ENCODE data around the gene IPP.
"Not testable (repeated sequence)": the region's sequence is repeated elsewhere in the genome, so short reads cannot be mapped to it uniquely, and the experiment has no call there.

Gene IPP

GRCh38 chr1:45716700-45717099 lies 33.8 kb downstream of the IPP start:
- Histone ChIP-seq H3K4me1 (ENCODE audit: insufficient read depth, low read length, poor library complexity, severe bottlenecking) (no peaks in the 10 kb centered on the region), H3K9me3 (ENCODE audit: insufficient read depth, low read depth, low read length) (no peaks in the 10 kb centered on the region), H3F3A (ENCODE audit: low read depth) (no peaks in the 10 kb centered on the region), H4K20me1 (ENCODE audit: insufficient read depth, low read length, poor library complexity, severe bottlenecking) (no peaks in the 10 kb centered on the region), H3K27me3 (ENCODE audit: insufficient read depth, low read length, poor library complexity, severe bottlenecking) (no peaks in the 10 kb centered on the region), H3K4me3 (ENCODE audit: low read length, poor library complexity, severe bottlenecking) (no peak overlapping the region), H2AFZ (ENCODE audit: low read length) (no peak overlapping the region), H3K4me2 (ENCODE audit: low read depth, low read length, poor library complexity, severe bottlenecking) (no peak overlapping the region), H3K9ac (ENCODE audit: low read depth, low read length, poor library complexity, severe bottlenecking) (no peak overlapping the region), H3K36me3 (ENCODE audit: insufficient read depth, low read length) (no peaks in the 10 kb centered on the region), H3K9me2 (replicated peaks; ENCODE audit: low read depth, low read length) (no peaks in the 10 kb centered on the region), H3K79me2 (ENCODE audit: insufficient read depth, low read length) (no peaks in the 10 kb centered on the region)
- no peak for TF ChIP-seq CTCF (conservative IDR thresholded peaks at IDR 0.05; ENCODE audit: low read length)
- TF ChIP-seq EZH2phosphoT487 (IDR thresholded peaks at IDR 0.05; ENCODE audit: borderline replicate concordance): no peak

- Histone ChIP-seq H3K27me3 (ENCODE audit: insufficient read depth, low read length, poor library complexity, severe bottlenecking) (no peaks in the 10 kb centered on the region), H2AFZ (ENCODE audit: low read length) (no peak overlapping the region), H3F3A (ENCODE audit: low read depth) (no peaks in the 10 kb centered on the region)
These were observed 36.7 kb downstream of the IPP start for GRCh38 chr1:45713711-45714110.

GRCh38 chr1:45704637-45705036 lies 45.8 kb downstream of the IPP start:
- Histone ChIP-seq H3K36me3 (ENCODE audit: insufficient read depth, low read length) (no peaks in the 10 kb centered on the region), H3F3A (ENCODE audit: low read depth) (no peaks in the 10 kb centered on the region), H4K20me1 (ENCODE audit: insufficient read depth, low read length, poor library complexity, severe bottlenecking) (no peaks in the 10 kb centered on the region), H3K9me2 (replicated peaks; ENCODE audit: low read depth, low read length) (no peaks in the 10 kb centered on the region), H3K9me3 (ENCODE audit: insufficient read depth, low read depth, low read length) (no peaks in the 10 kb centered on the region), H3K79me2 (ENCODE audit: insufficient read depth, low read length) (no peaks in the 10 kb centered on the region), H3K4me1 (ENCODE audit: insufficient read depth, low read length, poor library complexity, severe bottlenecking) (no peaks in the 10 kb centered on the region), H3K27me3 (ENCODE audit: insufficient read depth, low read length, poor library complexity, severe bottlenecking) (no peaks in the 10 kb centered on the region), H3K4me3 (ENCODE audit: low read length, poor library complexity, severe bottlenecking) (no peak overlapping the region), H3K4me2 (ENCODE audit: low read depth, low read length, poor library complexity, severe bottlenecking) (no peak overlapping the region), H3K9ac (ENCODE audit: low read depth, low read length, poor library complexity, severe bottlenecking) (no peak overlapping the region), H2AFZ (ENCODE audit: low read length) (no peak overlapping the region)
- TF ChIP-seq EZH2phosphoT487 (IDR thresholded peaks at IDR 0.05; ENCODE audit: borderline replicate concordance) (no peak), CTCF (conservative IDR thresholded peaks at IDR 0.05; ENCODE audit: low read length) (no peak)

More at GRCh38 chr1:45713711-45714110, 36.7 kb downstream of the IPP start:
- Histone ChIP-seq H3K9me3 (ENCODE audit: insufficient read depth, low read depth, low read length) (no peaks in the 10 kb centered on the region), H3K36me3 (ENCODE audit: insufficient read depth, low read length) (no peaks in the 10 kb centered on the region), H3K4me3 (ENCODE audit: low read length, poor library complexity, severe bottlenecking) (no peak overlapping the region), H3K4me2 (ENCODE audit: low read depth, low read length, poor library complexity, severe bottlenecking) (no peak overlapping the region), H3K9ac (ENCODE audit: low read depth, low read length, poor library complexity, severe bottlenecking) (no peak overlapping the region), H3K79me2 (ENCODE audit: insufficient read depth, low read length) (no peaks in the 10 kb centered on the region), H4K20me1 (ENCODE audit: insufficient read depth, low read length, poor library complexity, severe bottlenecking) (no peaks in the 10 kb centered on the region), H3K9me2 (replicated peaks; ENCODE audit: low read depth, low read length) (no peaks in the 10 kb centered on the region), H3K4me1 (ENCODE audit: insufficient read depth, low read length, poor library complexity, severe bottlenecking) (no peaks in the 10 kb centered on the region)
- TF ChIP-seq EZH2phosphoT487 (IDR thresholded peaks at IDR 0.05; ENCODE audit: borderline replicate concordance): no peak

- no peaks in the 10 kb centered on the region; the same call in 1 of the 2 replicates for H3F3A ChIP-seq (ENCODE audit: low read depth)
These were observed 55.6 kb downstream of the IPP start for GRCh38 chr1:45694823-45695222.

GRCh38 chr1:45693811-45694210 lies 56.6 kb downstream of the IPP start:
- H3K4me2 ChIP-seq (ENCODE audit: low read depth, low read length, poor library complexity, severe bottlenecking); H3F3A ChIP-seq (ENCODE audit: low read depth); H3K9me2 ChIP-seq (replicated peaks; ENCODE audit: low read depth, low read length); H3K4me1 ChIP-seq (ENCODE audit: insufficient read depth, low read length, poor library complexity, severe bottlenecking); H3K4me3 ChIP-seq (ENCODE audit: low read length, poor library complexity, severe bottlenecking); H3K9ac ChIP-seq (ENCODE audit: low read depth, low read length, poor library complexity, severe bottlenecking); H2AFZ ChIP-seq (ENCODE audit: low read length); H3K9me3 ChIP-seq (ENCODE audit: insufficient read depth, low read depth, low read length); H3K27me3 ChIP-seq (ENCODE audit: insufficient read depth, low read length, poor library complexity, severe bottlenecking); H4K20me1 ChIP-seq (ENCODE audit: insufficient read depth, low read length, poor library complexity, severe bottlenecking): not testable (repeated sequence)
- H3K36me3 ChIP-seq (ENCODE audit: insufficient read depth, low read length): peaks cover 24% of the 10 kb centered on the region; the same call in 1 of the 2 replicates
- H3K79me2 ChIP-seq (ENCODE audit: insufficient read depth, low read length): peaks cover 27% of the 10 kb centered on the region

More at GRCh38 chr1:45694823-45695222, 55.6 kb downstream of the IPP start:
- no peak overlapping the region for H3K4me2 ChIP-seq (ENCODE audit: low read depth, low read length, poor library complexity, severe bottlenecking)
- H3K4me3 ChIP-seq (ENCODE audit: low read length, poor library complexity, severe bottlenecking): no peak overlapping the region
- TF ChIP-seq EZH2phosphoT487 (IDR thresholded peaks at IDR 0.05; ENCODE audit: borderline replicate concordance) (no peak), CTCF (conservative IDR thresholded peaks at IDR 0.05; ENCODE audit: low read length) (no peak)
- no peaks in the 10 kb centered on the region for H4K20me1 ChIP-seq (ENCODE audit: insufficient read depth, low read length, poor library complexity, severe bottlenecking)
- H3K27me3 ChIP-seq (ENCODE audit: insufficient read depth, low read length, poor library complexity, severe bottlenecking): no peaks in the 10 kb centered on the region
- H3K79me2 ChIP-seq (ENCODE audit: insufficient read depth, low read length): peaks cover 17% of the 10 kb centered on the region
- H3K4me1 ChIP-seq (ENCODE audit: insufficient read depth, low read length, poor library complexity, severe bottlenecking): peaks cover 3% of the 10 kb centered on the region
- H2AFZ ChIP-seq (ENCODE audit: low read length): no peak overlapping the region
- peaks cover 24% of the 10 kb centered on the region; the same call in 1 of the 2 replicates for H3K36me3 ChIP-seq (ENCODE audit: insufficient read depth, low read length)
- no peak overlapping the region for H3K9ac ChIP-seq (ENCODE audit: low read depth, low read length, poor library complexity, severe bottlenecking)
- H3K9me3 ChIP-seq (ENCODE audit: insufficient read depth, low read depth, low read length): no peaks in the 10 kb centered on the region
- H3K9me2 ChIP-seq (replicated peaks; ENCODE audit: low read depth, low read length): no peaks in the 10 kb centered on the region
